ENCODE results near the gene FGFR3. TPM values are rescaled to one million over a fixed set of nuclear protein-coding genes. Genes with fewer than 3 reads are reported as not detected.

The FGFR3 gene
- total RNA-seq = 0.10 TPM in 1 of 2 replicates, not detected in the other
- 0.11 TPM for polyA plus RNA-seq (2012)

- DNase-seq (ENCODE audit: low read depth) = no peak
Measured at GRCh38 chr4:1792832-1793495, at the start of gene FGFR3. Gene FGFR3 (plus strand): TSS chr4:1793293. CDS start chr4:1793935, 642 bp downstream.

- no peak for DNase-seq (ENCODE audit: low read depth)
Measured at GRCh38 chr4:1743551-1743950, 49.5 kb upstream of the FGFR3 start.

- DNase-seq (ENCODE audit: low read depth) = no peak
Measured at GRCh38 chr4:1743975-1744374, 49.1 kb upstream of the FGFR3 start.

GRCh38 chr4:1744552-1744951, 48.5 kb upstream of the FGFR3 start:
- no peak for DNase-seq (ENCODE audit: low read depth)

GRCh38 chr4:1745165-1745564, 47.9 kb upstream of the FGFR3 start:
- no peak for DNase-seq (ENCODE audit: low read depth)

GRCh38 chr4:1745697-1746096, 47.4 kb upstream of the FGFR3 start:
- no peak for DNase-seq (ENCODE audit: low read depth)

GRCh38 chr4:1746265-1746691, 46.8 kb upstream of the FGFR3 start:
- DNase-seq (ENCODE audit: low read depth) = peak; percentile 53

- no peak for DNase-seq (ENCODE audit: low read depth)
Measured at GRCh38 chr4:1746919-1747602, 46.0 kb upstream of the FGFR3 start.

GRCh38 chr4:1747603-1747967, 45.5 kb upstream of the FGFR3 start:
- no peak for DNase-seq (ENCODE audit: low read depth)

- peak; percentile 65 for DNase-seq (ENCODE audit: low read depth)
Measured at GRCh38 chr4:1748465-1748995, 44.6 kb upstream of the FGFR3 start.

GRCh38 chr4:1749370-1749769, 43.7 kb upstream of the FGFR3 start:
- no peak for DNase-seq (ENCODE audit: low read depth)

- no peak for DNase-seq (ENCODE audit: low read depth)
Measured at GRCh38 chr4:1749826-1750225, 43.3 kb upstream of the FGFR3 start.

GRCh38 chr4:1750381-1751154, 42.5 kb upstream of the FGFR3 start:
- DNase-seq (ENCODE audit: low read depth) = no peak

GRCh38 chr4:1751155-1751918, 41.8 kb upstream of the FGFR3 start:
- no peak for DNase-seq (ENCODE audit: low read depth)

GRCh38 chr4:1751919-1752283, 41.2 kb upstream of the FGFR3 start:
- no peak for DNase-seq (ENCODE audit: low read depth)

GRCh38 chr4:1752284-1753041, 40.6 kb upstream of the FGFR3 start:
- DNase-seq (ENCODE audit: low read depth) = no peak

GRCh38 chr4:1753294-1753696, 39.8 kb upstream of the FGFR3 start:
- DNase-seq (ENCODE audit: low read depth) = no peak

GRCh38 chr4:1753697-1754311, 39.3 kb upstream of the FGFR3 start:
- no peak for DNase-seq (ENCODE audit: low read depth)

GRCh38 chr4:1754336-1754735, 38.8 kb upstream of the FGFR3 start:
- peak; percentile 70 for DNase-seq (ENCODE audit: low read depth)

- no peak for DNase-seq (ENCODE audit: low read depth)
Measured at GRCh38 chr4:1755297-1755696, 37.8 kb upstream of the FGFR3 start.
